Breast epithelium (tissue), 4 donors: ENCODE results near the gene EHHADH. TPM values are rescaled to one million over a fixed set of nuclear protein-coding genes. Genes with fewer than 3 reads are reported as not detected.

Experiments used
- DNase-seq, 2 donors: peaks; one replicate each; pipeline ENCODE4 v3.0.0-alpha.2; 2019; ENCODE audit warnings: low spot score in 2 of 2
- H3K27ac ChIP-seq, 2 donors: fragments of 200-600 bp; sonication (generic) in 1 of 2; one replicate each; pipeline ENCODE4 v1.5.1; 2016 to 2019; ENCODE audit warnings: mild to moderate bottlenecking in 1 of 2
- H3K27me3 ChIP-seq, 2 donors: fragments of 200-600 bp; sonication (generic) in 1 of 2; one replicate each; pipeline versions ENCODE4 v1.5.1 to v1.6.0; 2017 to 2019; ENCODE audit warnings: control low read depth in 1 of 2, mild to moderate bottlenecking in 1 of 2
- H3K36me3 ChIP-seq: fragments of 200-600 bp; one replicate; pipeline ENCODE4 v1.5.1; 2019
- H3K4me1 ChIP-seq, 2 donors: fragments of 200-600 bp; sonication (generic); one replicate each; pipeline ENCODE4 v1.5.1; 2016 to 2019; ENCODE audit warnings: control low read depth in 1 of 2
- H3K4me3 ChIP-seq, 3 donors: fragments of 200-600 bp; sonication (generic); 1 replicate in 2 of 3; 2 replicates in 1 of 3; pipeline ENCODE4 v1.5.1; 2016 to 2019; ENCODE audit warnings: mild to moderate bottlenecking in 3 of 3, moderate library complexity in 2 of 3
- H3K9me3 ChIP-seq, 2 donors: fragments of 200-600 bp; sonication (generic) in 1 of 2; one replicate each; pipeline ENCODE4 v1.5.1; 2016 to 2019; ENCODE audit warnings: control low read depth in 1 of 2
- POLR2A ChIP-seq: fragments of 450-650 bp; IDR thresholded peaks from one replicate; pipeline ENCODE4 v1.6.1; 2016; ENCODE audit warnings: antibody characterized with exemption, mild to moderate bottlenecking, moderate library complexity
- POLR2AphosphoS5 ChIP-seq, 3 donors: sonication (generic); formaldehyde crosslinking; IDR thresholded peaks; one replicate each; pipeline ENCODE4 v1.6.1; 2017; ENCODE audit warnings: antibody characterized with exemption in 3 of 3
- intact Hi-C: fragments of 100-400 bp; cut with DNase I; formaldehyde crosslinking; loops from one replicate; pipeline ENCODE4 v1.15.1; 2023; ENCODE audit warnings: low total_unique reads
- total RNA-seq, 3 donors: library from RNA; depleted of rRNA; stranded (reverse); fragments of >200 nt; gene quantifications; one replicate each; pipeline ENCODE4 v1.1.0, GENCODE V29; 2016
- TF ChIP-seq, protein P1 (sequence below), 3 donors: fragments of 450-650 bp; IDR thresholded peaks; one replicate each; pipeline ENCODE4 v1.5.1; 2016 to 2017; ENCODE audit warnings: antibody characterized with exemption in 3 of 3, mild to moderate bottlenecking in 3 of 3, moderate library complexity in 3 of 3

EHHADH gene
- total RNA-seq, 3 donors from 2014 or later = 5.6 to 10.6 (median 6.7) TPM

DNA sequence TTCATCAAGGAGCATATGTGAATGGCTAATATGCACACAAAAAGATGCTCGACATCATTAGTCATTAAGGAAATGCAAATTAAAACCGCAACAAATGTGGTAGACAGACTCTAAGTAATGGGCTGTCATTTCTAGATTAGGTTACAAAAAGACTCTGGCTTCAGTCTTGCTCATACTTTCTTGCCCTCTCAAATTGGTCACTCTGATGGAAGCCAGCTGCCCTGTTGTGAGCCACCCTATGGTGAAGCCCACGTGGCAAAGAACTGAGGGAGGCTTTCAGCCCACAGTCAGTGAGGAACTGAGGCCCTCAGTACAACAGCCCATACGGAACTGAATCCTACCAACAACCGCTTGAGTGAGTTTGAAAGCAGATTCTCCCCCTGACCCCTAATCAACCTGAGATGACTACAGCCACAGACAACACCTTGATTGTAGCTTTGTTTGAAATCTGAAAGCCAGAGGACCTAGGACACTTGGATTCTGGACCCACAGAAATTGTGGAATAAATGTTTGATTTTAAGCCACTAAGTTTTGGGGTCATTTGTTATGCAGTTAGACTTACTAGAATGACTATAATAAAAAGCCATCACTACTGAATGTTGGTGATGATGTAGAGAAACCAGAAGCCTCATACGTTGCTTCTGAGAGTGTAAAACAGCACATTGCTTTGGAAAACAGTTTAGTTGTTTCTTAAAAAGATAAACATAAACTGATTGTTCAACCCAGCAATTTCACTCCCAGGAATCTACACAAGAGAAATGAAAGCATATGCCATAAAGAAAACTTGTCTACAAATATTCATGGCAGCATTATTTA lies 45.7 kb downstream of the EHHADH start:
- TF ChIP-seq, protein P1, sequence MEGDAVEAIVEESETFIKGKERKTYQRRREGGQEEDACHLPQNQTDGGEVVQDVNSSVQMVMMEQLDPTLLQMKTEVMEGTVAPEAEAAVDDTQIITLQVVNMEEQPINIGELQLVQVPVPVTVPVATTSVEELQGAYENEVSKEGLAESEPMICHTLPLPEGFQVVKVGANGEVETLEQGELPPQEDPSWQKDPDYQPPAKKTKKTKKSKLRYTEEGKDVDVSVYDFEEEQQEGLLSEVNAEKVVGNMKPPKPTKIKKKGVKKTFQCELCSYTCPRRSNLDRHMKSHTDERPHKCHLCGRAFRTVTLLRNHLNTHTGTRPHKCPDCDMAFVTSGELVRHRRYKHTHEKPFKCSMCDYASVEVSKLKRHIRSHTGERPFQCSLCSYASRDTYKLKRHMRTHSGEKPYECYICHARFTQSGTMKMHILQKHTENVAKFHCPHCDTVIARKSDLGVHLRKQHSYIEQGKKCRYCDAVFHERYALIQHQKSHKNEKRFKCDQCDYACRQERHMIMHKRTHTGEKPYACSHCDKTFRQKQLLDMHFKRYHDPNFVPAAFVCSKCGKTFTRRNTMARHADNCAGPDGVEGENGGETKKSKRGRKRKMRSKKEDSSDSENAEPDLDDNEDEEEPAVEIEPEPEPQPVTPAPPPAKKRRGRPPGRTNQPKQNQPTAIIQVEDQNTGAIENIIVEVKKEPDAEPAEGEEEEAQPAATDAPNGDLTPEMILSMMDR (IDR thresholded peaks at IDR 0.05) = no peak
- TF ChIP-seq POLR2AphosphoS5 (IDR thresholded peaks at IDR 0.05) (no peak), POLR2A (no peak)
- no peaks in the 10 kb centered on the region for H3K4me1 ChIP-seq
- intact Hi-C loops = no loop called here
- H3K4me3 ChIP-seq = no peak overlapping the region
- H3K27me3 ChIP-seq = no peaks in the 10 kb centered on the region
- no peaks in the 10 kb centered on the region for H3K36me3 ChIP-seq
- no peak overlapping the region for H3K27ac ChIP-seq
- DNase-seq = no peak
- no peaks in the 10 kb centered on the region for H3K9me3 ChIP-seq

DNA sequence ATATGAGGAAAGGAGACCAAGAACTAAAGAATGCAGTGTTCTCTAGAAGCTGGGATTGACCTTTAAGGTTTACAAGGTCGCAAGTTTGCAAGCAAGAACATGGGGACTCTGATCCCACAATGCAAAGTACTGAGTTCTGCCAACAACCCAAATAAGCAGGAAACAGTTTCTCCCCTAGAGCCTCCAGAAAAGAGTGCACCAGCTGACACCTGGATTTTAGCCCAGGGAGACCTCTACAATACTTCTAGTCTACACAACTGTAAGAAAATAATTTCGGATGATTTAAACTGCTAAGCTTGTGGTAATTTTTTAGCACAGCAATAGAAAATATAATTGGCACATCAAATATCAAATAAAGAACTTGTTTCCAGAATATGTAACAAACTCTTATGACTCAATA lies 46.4 kb downstream of the EHHADH start:
- intact Hi-C loops = no loop called here
- Histone ChIP-seq H3K36me3 (no peaks in the 10 kb centered on the region), H3K4me3 (no peak overlapping the region), H3K4me1 (no peaks in the 10 kb centered on the region), H3K27me3 (no peaks in the 10 kb centered on the region), H3K27ac (no peak overlapping the region), H3K9me3 (no peaks in the 10 kb centered on the region)
- DNase-seq = no peak
- TF ChIP-seq POLR2AphosphoS5 (IDR thresholded peaks at IDR 0.05) = no peak
- TF ChIP-seq, protein P1 (IDR thresholded peaks at IDR 0.05) = no peak
- no peak for TF ChIP-seq POLR2A

DNA sequence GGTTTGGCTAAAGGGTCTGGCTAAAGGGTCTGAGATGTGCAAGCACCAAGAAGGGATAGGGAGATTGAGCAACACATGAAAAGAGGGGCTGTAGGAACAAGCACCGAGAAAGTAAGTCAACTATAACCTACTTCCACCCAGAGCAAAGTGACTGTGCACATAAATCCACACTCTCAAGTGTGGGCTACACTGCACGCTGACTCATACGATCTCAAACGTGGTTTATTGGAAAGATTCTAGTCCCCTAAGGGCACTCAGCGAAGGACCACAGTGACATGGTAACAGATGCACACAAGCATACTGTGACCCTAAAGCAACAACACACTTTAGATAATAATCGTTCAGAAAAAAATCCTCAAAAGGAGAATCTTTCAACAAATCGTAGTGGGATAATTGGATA lies 48.0 kb downstream of the EHHADH start:
- no peaks in the 10 kb centered on the region for H3K9me3 ChIP-seq
- H3K4me1 ChIP-seq = no peaks in the 10 kb centered on the region
- no peak overlapping the region for H3K4me3 ChIP-seq
- DNase-seq = no peak
- H3K27ac ChIP-seq = no peak overlapping the region
- TF ChIP-seq, protein P1 (IDR thresholded peaks at IDR 0.05) = no peak
- no peak for TF ChIP-seq POLR2AphosphoS5 (IDR thresholded peaks at IDR 0.05)
- TF ChIP-seq POLR2A = no peak
- H3K27me3 ChIP-seq = no peaks in the 10 kb centered on the region
- intact Hi-C loops = no loop called here
- H3K36me3 ChIP-seq = no peaks in the 10 kb centered on the region

DNA sequence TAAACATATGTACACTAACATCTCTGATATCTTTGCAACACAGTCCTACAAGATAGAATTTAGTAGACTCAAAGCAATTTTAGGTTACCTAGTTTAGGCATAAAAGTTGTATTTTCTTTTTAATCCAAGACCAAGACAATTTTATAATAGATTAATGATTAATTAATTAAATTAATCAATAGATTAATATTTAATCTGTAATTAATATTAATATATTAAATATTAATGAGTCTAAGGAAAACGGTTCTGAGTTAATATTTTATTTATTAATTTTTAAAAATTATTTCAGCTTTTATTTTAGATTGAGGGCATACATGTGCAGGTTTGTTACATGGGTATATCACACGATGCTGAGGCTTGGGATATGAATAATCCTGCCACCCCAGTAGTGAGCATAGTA lies 49.0 kb downstream of the EHHADH start:
- no peak for DNase-seq
- intact Hi-C loops = no loop called here
- no peaks in the 10 kb centered on the region for H3K27me3 ChIP-seq
- H3K36me3 ChIP-seq = no peaks in the 10 kb centered on the region
- no peak overlapping the region for H3K4me3 ChIP-seq
- H3K27ac ChIP-seq = no peak overlapping the region
- TF ChIP-seq POLR2A (no peak), POLR2AphosphoS5 (IDR thresholded peaks at IDR 0.05) (no peak)
- TF ChIP-seq, protein P1 (IDR thresholded peaks at IDR 0.05) = no peak
- no peaks in the 10 kb centered on the region for H3K4me1 ChIP-seq
- no peaks in the 10 kb centered on the region for H3K9me3 ChIP-seq

DNA sequence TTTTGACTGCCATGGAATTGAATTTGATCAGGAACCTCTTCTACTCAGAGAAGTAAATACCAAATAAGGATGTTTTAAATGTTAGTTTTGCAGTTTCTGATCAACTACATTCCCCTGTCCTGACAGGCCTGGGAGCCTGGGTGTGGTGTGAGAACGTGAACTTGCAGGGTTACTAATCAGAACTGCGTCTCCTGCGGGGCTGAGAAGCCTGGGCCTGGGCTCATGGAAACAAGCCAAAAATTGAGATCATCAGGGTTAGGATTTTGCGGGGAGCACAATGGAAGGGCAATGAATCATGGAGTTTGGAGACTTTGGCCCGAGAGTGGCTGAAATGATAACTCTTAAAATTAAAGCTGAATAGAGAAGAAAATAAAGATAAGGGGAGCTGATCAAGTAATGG lies 53.2 kb downstream of the EHHADH start:
- Histone ChIP-seq H3K27ac (no peak overlapping the region), H3K27me3 (no peaks in the 10 kb centered on the region), H3K4me1 (no peaks in the 10 kb centered on the region), H3K36me3 (no peaks in the 10 kb centered on the region), H3K4me3 (no peak overlapping the region), H3K9me3 (no peaks in the 10 kb centered on the region)
- intact Hi-C loops = no loop called here
- TF ChIP-seq POLR2AphosphoS5 (IDR thresholded peaks at IDR 0.05) (no peak), POLR2A (no peak)
- TF ChIP-seq, protein P1 (IDR thresholded peaks at IDR 0.05) = no peak
- DNase-seq = no peak
